ENCODE results near the gene ZSCAN10.

ZSCAN10 gene

GRCh38 chr16:3101841-3102470, 2.9 kb upstream of the ZSCAN10 start:
- DNase-seq = no peak

DNA sequence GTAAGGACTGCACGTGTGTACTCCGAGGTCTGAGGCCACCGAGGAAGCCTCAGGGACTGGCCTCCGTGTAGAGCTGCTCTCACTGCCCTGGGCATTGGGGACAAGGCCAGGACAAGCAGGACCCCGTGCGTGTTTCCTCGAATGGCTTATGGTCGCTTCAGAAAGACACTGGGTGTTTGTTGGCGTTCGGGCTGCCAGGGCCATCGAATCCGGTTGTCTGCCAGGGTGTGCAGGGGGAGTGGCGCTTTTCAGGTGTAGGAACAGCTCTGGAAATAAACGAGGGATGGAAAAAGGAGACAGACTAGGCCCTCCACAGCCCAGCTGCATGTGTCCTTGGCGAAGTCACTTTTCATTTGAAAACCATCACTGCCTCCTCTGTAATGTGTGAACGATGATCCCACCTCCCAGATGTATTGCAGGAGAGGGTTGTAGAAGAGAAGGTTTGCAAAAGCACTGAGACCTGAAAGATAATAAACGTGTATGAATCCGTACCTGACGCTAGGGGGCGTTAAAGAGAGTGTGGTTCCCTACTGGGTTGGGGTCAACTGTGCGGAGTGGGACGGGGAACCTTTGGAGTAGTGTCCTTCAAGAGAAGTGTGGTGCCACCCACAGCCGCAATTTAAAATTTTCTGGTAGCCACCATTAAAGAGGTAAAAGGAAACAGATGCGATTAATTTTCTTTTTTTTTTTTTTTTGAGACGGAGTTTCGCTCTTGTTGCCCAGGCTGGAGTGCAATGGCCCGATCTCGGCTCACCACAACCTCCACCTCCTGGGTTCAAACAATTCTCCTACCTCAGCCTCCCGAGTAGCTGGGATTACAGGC, 2.1 kb upstream of the ZSCAN10 start:
- DNase-seq = peak; percentile 59 to 61

- DNase-seq = peak; percentile 95 to 96
These were observed 822 bp upstream of the ZSCAN10 start for GRCh38 chr16:3099732-3100499.

- DNase-seq = no peak
These were observed 269 bp upstream of the ZSCAN10 start for GRCh38 chr16:3099395-3099731.

DNA sequence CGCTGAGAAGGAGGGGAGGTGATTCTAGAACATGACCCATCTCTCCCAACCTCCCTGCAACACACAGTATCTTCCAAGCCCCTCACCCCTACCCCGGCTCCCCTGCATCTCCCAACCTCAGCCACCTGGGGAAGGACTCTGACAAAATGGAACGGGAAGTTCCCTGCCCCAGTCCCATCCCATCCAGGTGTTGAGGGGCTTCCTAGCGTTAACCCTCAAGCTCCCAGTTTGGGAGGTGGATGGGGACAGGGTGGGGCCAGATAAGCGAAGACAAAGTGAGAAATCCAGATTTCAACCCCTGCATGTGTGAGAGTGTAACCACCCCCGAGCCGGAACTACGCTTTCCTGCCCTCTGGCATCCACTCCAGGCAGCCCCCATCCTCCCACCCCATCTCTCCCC, 1.8 kb downstream of the ZSCAN10 start:
- DNase-seq = no peak

GRCh38 chr16:3096362-3096761, 2.7 kb downstream of the ZSCAN10 start:
- no peak for DNase-seq

GRCh38 chr16:3095869-3096268, 3.2 kb downstream of the ZSCAN10 start:
- peak; percentile 68 to 75 for DNase-seq

DNA sequence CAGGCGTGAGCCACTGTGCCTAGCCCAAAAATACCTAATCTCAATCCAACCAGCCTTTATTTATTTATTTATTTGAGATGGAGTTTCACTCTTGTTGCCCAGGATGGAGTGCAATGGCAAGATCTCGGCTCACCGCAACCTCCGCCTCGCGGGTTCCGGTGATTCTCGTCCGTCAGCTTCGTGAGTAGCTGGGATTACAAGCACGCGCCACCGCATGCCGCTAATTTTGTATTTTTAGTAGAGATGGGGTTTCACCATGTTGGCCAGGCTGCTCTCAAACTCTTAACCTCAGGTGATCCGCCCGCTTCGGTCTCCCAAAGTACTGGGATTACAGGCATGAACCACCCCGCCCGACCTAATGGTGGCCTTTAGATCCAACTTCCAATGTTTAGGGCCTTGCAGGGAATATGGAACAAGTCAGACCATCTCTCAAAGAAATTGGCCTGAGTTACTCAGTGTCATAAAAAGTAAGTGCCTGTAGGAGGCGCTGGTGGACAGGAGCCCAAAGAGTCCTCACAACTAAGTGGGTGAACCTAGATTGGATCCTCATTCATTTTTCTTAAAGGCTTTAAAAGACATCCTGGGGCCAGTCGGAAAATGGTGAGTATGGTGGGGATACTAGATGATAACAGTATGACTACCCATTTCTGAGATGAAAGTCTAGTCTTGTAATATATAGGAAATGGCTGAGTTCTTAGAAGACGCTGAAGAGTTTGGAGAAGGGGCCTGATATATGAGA, 4.6 kb downstream of the ZSCAN10 start:
- DNase-seq = peak; percentile 67 to 72

DNA sequence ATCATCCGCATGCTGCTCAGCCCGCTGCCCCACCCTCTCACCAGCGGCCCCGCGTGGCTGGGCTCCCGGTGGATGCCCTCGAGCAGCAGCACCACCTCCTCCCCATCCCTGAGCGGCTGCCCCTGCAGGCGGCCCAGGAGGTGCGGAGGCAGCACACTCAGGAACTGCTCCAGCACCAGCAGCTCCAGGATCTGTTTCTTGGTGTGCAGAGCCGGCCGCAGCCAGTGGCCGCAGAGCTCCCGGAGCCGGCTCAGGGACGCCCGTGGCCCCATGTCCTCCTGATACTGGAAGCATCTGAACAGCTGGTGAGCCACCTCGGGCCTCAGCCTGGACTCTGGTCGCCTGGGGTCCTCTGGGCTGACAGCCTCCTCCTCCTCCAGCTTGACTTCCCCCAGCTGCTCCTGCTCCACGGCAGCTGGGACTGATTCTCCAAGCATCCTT, 6.6 kb downstream of the ZSCAN10 start:
- DNase-seq = no peak

GRCh38 chr16:3091551-3091950, 7.5 kb downstream of the ZSCAN10 start:
- DNase-seq = no peak

- DNase-seq = no peak
These were observed 9.1 kb downstream of the ZSCAN10 start for GRCh38 chr16:3089717-3090592.

GRCh38 chr16:3088925-3089716, 10.0 kb downstream of the ZSCAN10 start:
- DNase-seq = no peak

DNA sequence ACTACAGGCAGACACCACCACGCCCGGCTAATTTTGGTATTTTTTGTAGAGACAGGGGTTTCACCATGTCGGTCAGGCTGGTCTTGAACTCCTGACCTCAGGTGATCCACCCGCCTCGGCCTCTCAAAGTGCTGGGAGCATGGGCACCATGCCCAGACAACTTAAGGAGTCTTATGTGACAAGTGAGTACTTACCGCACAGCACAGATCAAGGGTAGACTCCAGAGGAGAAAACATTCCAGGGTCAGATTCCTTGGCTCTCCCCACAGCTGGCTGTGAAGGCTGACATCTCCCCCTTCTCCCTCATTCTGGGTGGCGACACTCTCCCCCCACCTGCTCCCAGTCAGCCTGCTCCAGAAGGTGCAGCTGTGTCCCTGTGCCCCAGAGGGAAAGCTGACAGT, 10.6 kb downstream of the ZSCAN10 start:
- DNase-seq = no peak

DNA sequence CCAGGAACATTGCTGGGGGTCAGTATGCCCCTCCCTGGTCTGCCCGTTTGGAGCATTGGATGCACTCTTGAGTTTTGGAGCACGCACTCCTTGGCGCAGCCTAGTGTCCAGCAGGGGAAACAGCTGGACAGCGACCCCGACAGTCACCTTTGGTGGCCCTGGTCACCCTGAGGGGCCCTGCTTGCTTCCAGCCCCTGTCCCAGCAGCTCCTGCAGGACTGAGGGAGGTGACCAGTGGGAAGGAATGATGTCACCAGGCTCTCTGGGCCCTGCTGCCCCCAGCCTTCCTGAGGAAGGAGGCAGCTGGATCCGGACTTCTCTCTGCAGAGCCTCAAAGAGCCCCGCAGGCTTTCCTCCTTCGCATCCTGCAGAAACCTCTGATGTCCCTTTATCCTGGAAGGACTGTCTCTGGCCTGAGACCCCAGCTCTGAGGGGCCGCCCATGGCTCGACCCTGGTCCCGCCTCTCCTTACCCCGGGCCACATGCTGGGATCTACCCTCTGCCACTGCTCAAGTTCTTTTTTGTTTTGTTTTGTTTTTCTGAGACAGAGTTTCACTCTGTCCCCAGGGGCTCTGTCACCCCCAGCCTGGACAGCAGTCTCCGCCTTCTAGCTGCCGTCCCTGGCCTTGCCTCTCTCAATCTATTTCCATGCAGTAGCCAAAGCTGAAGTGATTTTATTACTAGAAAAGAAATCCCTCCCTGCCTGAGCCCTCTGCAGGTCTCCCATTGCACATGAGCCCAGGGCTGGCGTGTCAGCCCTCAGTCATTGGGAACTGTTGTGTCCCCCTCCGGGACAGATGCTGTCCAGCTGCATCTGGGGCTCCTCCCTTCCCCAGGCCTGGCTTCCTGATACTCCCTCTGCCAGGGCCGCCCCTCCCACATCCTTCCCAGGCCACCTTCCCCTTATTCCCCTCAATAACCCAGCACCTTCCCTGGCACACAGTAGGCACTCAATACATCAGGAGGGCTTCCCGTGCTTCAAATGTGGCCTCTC, 11.6 kb downstream of the ZSCAN10 start:
- peak in 1 of 2 experiments; percentile 46 for DNase-seq

GRCh38 chr16:3086596-3087242, 12.4 kb downstream of the ZSCAN10 start:
- peak; percentile 51 to 55 for DNase-seq

- no peak for DNase-seq
These were observed 13.1 kb downstream of the ZSCAN10 start for GRCh38 chr16:3085868-3086595.

GRCh38 chr16:3084969-3085670, 14.0 kb downstream of the ZSCAN10 start:
- DNase-seq = no peak

GRCh38 chr16:3084491-3084890, 14.6 kb downstream of the ZSCAN10 start:
- no peak for DNase-seq

All from activated T-cell treated with anti-CD3 and anti-CD28 coated beads, Interleukin-2, amount 50 U/mL, for 48 hours (primary cell).